ENCODE results near the gene TPST2. TPM values are rescaled to one million over a fixed set of nuclear protein-coding genes. Genes with fewer than 3 reads are reported as not detected.

Gene TPST2
- total and polyA plus RNA-seq, 2 experiments from 2014 or later, result 17.8 to 44.2 TPM

GRCh38 chr22:26527167-26527566 lies 62.8 kb downstream of the TPST2 start:
- H3K4me1 ChIP-seq (ENCODE audit: low read depth), result peaks cover 16% of the 10 kb centered on the region
- no peaks in the 10 kb centered on the region for H3K36me3 ChIP-seq
- H3K9me3 ChIP-seq (ENCODE audit: low read depth), result no peaks in the 10 kb centered on the region
- H3K4me3 ChIP-seq, result no peak overlapping the region
- H3K27me3 ChIP-seq, result no peaks in the 10 kb centered on the region
- TF ChIP-seq, protein P1, sequence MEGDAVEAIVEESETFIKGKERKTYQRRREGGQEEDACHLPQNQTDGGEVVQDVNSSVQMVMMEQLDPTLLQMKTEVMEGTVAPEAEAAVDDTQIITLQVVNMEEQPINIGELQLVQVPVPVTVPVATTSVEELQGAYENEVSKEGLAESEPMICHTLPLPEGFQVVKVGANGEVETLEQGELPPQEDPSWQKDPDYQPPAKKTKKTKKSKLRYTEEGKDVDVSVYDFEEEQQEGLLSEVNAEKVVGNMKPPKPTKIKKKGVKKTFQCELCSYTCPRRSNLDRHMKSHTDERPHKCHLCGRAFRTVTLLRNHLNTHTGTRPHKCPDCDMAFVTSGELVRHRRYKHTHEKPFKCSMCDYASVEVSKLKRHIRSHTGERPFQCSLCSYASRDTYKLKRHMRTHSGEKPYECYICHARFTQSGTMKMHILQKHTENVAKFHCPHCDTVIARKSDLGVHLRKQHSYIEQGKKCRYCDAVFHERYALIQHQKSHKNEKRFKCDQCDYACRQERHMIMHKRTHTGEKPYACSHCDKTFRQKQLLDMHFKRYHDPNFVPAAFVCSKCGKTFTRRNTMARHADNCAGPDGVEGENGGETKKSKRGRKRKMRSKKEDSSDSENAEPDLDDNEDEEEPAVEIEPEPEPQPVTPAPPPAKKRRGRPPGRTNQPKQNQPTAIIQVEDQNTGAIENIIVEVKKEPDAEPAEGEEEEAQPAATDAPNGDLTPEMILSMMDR (IDR thresholded peaks at IDR 0.05; ENCODE audit: low read depth, low read length), result no peak
- DNase-seq (ENCODE audit: low read depth in 1 of 2, low spot score in 1 of 2), result no peak
- peak overlapping the region; percentile 73 for H3K27ac ChIP-seq

DNA sequence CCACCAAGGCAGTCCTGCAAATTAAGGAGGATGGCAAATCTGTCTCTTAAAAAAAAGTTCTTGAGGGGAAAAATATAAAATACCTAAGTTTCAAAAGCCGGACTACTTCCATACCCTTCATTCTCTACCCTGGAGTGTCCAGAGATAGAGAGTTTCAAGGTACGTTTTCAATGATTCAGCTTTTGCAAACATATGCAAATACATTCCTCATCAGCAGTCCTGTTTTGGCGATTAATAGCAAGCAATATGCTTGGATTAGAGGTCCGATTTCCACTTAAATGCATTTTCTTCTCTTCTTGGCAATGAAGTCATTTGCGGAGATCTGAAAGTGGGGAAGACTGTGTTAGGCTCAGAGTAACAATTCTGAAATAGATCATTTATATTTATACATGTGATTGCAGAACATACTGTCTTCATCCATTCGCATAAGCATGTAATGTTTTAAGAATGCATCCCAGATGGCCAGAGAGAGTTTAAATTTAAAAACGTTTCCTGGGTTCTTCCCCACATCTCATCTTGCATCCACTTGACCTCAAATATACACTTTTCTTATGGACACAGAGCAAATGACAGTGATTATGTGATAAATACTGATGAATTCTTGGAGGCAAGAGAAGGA lies 63.9 kb downstream of the TPST2 start:
- DNase-seq (ENCODE audit: low read depth in 1 of 2, low spot score in 1 of 2), result no peak
- Histone ChIP-seq H3K36me3 (no peaks in the 10 kb centered on the region), H3K4me3 (no peak overlapping the region), H3K27ac (peak overlapping the region; percentile 73), H3K4me1 (ENCODE audit: low read depth) (peaks cover 16% of the 10 kb centered on the region), H3K27me3 (no peaks in the 10 kb centered on the region), H3K9me3 (ENCODE audit: low read depth) (no peaks in the 10 kb centered on the region)
- TF ChIP-seq, protein P1 (IDR thresholded peaks at IDR 0.05; ENCODE audit: low read depth, low read length), result no peak

- no peak overlapping the region for H3K27ac ChIP-seq
- H3K4me3 ChIP-seq, result no peak overlapping the region
- no peaks in the 10 kb centered on the region for H3K27me3 ChIP-seq
- TF ChIP-seq, protein P1 (IDR thresholded peaks at IDR 0.05; ENCODE audit: low read depth, low read length), result no peak
- no peaks in the 10 kb centered on the region for H3K36me3 ChIP-seq
- DNase-seq (ENCODE audit: low read depth in 1 of 2, low spot score in 1 of 2), result no peak
- H3K4me1 ChIP-seq (ENCODE audit: low read depth), result peaks cover 16% of the 10 kb centered on the region
- no peaks in the 10 kb centered on the region for H3K9me3 ChIP-seq (ENCODE audit: low read depth)
Observed at GRCh38 chr22:26524870-26525269, 65.1 kb downstream of the TPST2 start.

- Histone ChIP-seq H3K9me3 (ENCODE audit: low read depth) (no peaks in the 10 kb centered on the region), H3K4me3 (no peak overlapping the region), H3K4me1 (ENCODE audit: low read depth) (peaks cover 9% of the 10 kb centered on the region), H3K27me3 (no peaks in the 10 kb centered on the region), H3K27ac (no peak overlapping the region), H3K36me3 (no peaks in the 10 kb centered on the region)
- no peak for DNase-seq (ENCODE audit: low read depth in 1 of 2, low spot score in 1 of 2)
- TF ChIP-seq, protein P1 (IDR thresholded peaks at IDR 0.05; ENCODE audit: low read depth, low read length), result no peak
Observed at GRCh38 chr22:26522592-26522991, 67.3 kb downstream of the TPST2 start.

- TF ChIP-seq, protein P1 (IDR thresholded peaks at IDR 0.05; ENCODE audit: low read depth, low read length), result no peak
- H3K36me3 ChIP-seq, result no peaks in the 10 kb centered on the region
- H3K9me3 ChIP-seq (ENCODE audit: low read depth), result no peaks in the 10 kb centered on the region
- peaks cover 3% of the 10 kb centered on the region for H3K4me1 ChIP-seq (ENCODE audit: low read depth)
- no peak overlapping the region for H3K27ac ChIP-seq
- no peaks in the 10 kb centered on the region for H3K27me3 ChIP-seq
- H3K4me3 ChIP-seq, result no peak overlapping the region
- DNase-seq (ENCODE audit: low read depth in 1 of 2, low spot score in 1 of 2), result no peak
Observed at GRCh38 chr22:26522012-26522411, 67.9 kb downstream of the TPST2 start.
